Spleen (tissue), 11 donors: Measurements from ENCODE around the gene CIB4. TPM values are rescaled to one million over a fixed set of nuclear protein-coding genes. Genes with fewer than 3 reads are reported as not detected.
A peak's percentile ranks its signal among the peaks of the same experiment; 100 is the strongest.

Experiments
- DNase-seq: peaks from one replicate; pipeline ENCODE4 v3.0.0-alpha.2; 2020
- H3K27ac ChIP-seq, 8 donors: fragments of 200-600 bp; sonication (generic) in 7 of 8; 1 replicate in 4 of 8; 2 replicates in 4 of 8; pipeline versions ENCODE4 v1.5.0 to v1.8.0; 2016 to 2021; ENCODE audit warnings: inconsistent platforms in 4 of 8, mild to moderate bottlenecking in 4 of 8, moderate library complexity in 1 of 8
- H3K27me3 ChIP-seq, 7 donors: fragments of 200-600 bp; sonication (generic) in 6 of 7; replicated peaks in 1 of 7; 1 replicate in 4 of 7; 2 replicates in 3 of 7; pipeline versions ENCODE4 v1.5.0 to v1.8.0; 2016 to 2021; ENCODE audit warnings: inconsistent platforms in 3 of 7, mild to moderate bottlenecking in 1 of 7
- H3K36me3 ChIP-seq, 6 donors: fragments of 200-600 bp; sonication (generic) in 5 of 6; 1 replicate in 4 of 6; 2 replicates in 2 of 6; pipeline versions ENCODE4 v1.5.0 to v1.8.0; 2016 to 2021; ENCODE audit warnings: inconsistent platforms in 2 of 6
- H3K4me1 ChIP-seq, 6 donors: fragments of 200-600 bp; sonication (generic) in 5 of 6; 1 replicate in 3 of 6; 2 replicates in 3 of 6; pipeline versions ENCODE4 v1.5.0 to v1.8.0; 2016 to 2021; ENCODE audit warnings: inconsistent platforms in 3 of 6
- H3K4me3 ChIP-seq, 8 donors: fragments of 200-600 bp; sonication (generic) in 7 of 8; 1 replicate in 4 of 8; 2 replicates in 4 of 8; pipeline versions ENCODE4 v1.5.0 to v1.8.0; 2016 to 2021; ENCODE audit warnings: inconsistent platforms in 4 of 8, mild to moderate bottlenecking in 4 of 8, moderate library complexity in 2 of 8
- H3K9me3 ChIP-seq, 8 donors: fragments of 200-600 bp; sonication (generic) in 7 of 8; 1 replicate in 4 of 8; 2 replicates in 4 of 8; pipeline versions ENCODE4 v1.5.0 to v1.8.0; 2016 to 2021; ENCODE audit warnings: inconsistent platforms in 4 of 8
- POLR2A ChIP-seq, 3 donors: fragments of 450-650 bp; IDR thresholded peaks; one replicate each; pipeline ENCODE4 v1.5.1; 2017; ENCODE audit warnings: antibody characterized with exemption in 3 of 3, mild to moderate bottlenecking in 1 of 3
- POLR2AphosphoS5 ChIP-seq, 3 donors: sonication (generic); formaldehyde crosslinking; IDR thresholded peaks; one replicate each; pipeline ENCODE4 v1.5.1; 2017; ENCODE audit warnings: antibody characterized with exemption in 3 of 3
- WGBS, 5 donors: extraction: QIAGEN DNeasy Blood & Tissue Kit in 3 of 5; methylation state at CpG; one replicate each; pipeline versions ENCODE4 v1.1.5 to v1.1.7; 2013 to 2018; 5-methylcytosine and 5-hydroxymethylcytosine counted together
- intact Hi-C: fragments of 100-400 bp; cut with DNase I; formaldehyde crosslinking; loops from one replicate; pipeline ENCODE4 v1.15.0; 2023; ENCODE audit warnings: low total_unique reads
- polyA plus RNA-seq, 3 donors: library from polyadenylated mRNA; stranded (reverse); fragments of 200-250 nt; gene quantifications; one replicate each; pipeline ENCODE4 v1.2.1, GENCODE V29; 2013
- total RNA-seq, 7 donors: library from RNA; depleted of rRNA in 3 of 7; stranded (reverse); fragments of >200 nt in 3 of 7; fragmentation: NEBNext Ultra II Directional in 4 of 7; extraction: Animal tissue kit (Norgen Biotek cat#: 25700) in 4 of 7; gene quantifications; one replicate each; pipeline versions ENCODE4 v1.1.0 to v1.2.1, GENCODE V29; 2016 to 2021
- TF ChIP-seq, protein P1 (sequence below), 11 experiments: fragments of 200-600 bp in 7 of 11; fragments of 450-650 bp in 4 of 11; sonication (generic) in 4 of 11; IDR thresholded peaks in 8 of 11; conservative IDR thresholded peaks in 3 of 11; 1 replicate in 7 of 11; 2 replicates in 4 of 11; pipeline versions ENCODE4 v1.4.0 to v1.8.0; 2016 to 2021; ENCODE audit warnings: antibody characterized with exemption in 11 of 11, inconsistent platforms in 4 of 11, mild to moderate bottlenecking in 1 of 11
- donor health status: healthy with polysubstance abuse.
- donor health status: DM: no; HTN: no; CAD: no; lungs with moderate emphysema.
- donor health status: DM: no; HTN: no; CAD: no.
- donor health status: Bipolar disorder and iron deficiency.
- donor health status: healthy.
- donor health status: DM: no; HTN: no; CAD: no.
- donor health status: DM: yes; HTN: yes; CAD: no.

CIB4 gene
- total and polyA plus RNA-seq, 10 donors: not detected

DNA sequence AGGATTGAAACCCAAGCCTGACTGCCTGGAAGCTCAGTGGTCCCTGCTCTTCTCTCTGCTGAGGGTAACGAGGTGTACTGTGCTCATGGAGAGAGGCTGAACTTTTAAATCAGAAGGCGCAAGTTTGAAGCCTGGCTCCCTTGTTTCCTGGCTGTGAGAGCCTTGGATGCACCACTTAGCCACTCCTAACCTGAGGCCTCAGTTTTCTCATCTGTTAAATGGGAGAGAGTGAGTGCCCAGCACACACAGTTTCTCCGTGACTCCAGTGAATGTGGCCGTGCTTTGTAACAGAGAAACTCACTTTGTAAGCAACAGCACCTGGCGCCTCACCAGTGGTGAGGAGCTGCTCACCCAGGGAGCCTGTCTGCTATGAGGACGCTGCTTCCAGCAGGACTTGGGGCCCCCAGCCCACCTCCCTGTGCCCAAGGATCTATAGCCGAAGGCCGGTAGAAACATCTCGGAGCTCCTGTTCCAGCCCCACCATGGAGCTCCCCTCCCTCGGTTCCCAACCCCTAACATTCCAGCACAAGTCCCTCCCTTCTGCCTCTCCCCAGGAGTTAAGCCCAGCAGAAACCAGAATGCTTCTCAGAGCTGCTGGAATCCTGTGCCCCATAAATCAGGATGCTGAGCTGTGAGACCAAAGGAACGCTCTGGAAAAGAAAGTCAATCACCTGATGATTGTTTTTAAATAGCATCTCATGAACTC is 31.1 kb upstream of the CIB4 start:
- peak; percentile 21 for DNase-seq
- intact Hi-C loops: no loop called here
- WGBS, 5 donors: 75 to 84% (median 79%) methylated on average over 9 to 11 of the region's 11 CpGs

DNA sequence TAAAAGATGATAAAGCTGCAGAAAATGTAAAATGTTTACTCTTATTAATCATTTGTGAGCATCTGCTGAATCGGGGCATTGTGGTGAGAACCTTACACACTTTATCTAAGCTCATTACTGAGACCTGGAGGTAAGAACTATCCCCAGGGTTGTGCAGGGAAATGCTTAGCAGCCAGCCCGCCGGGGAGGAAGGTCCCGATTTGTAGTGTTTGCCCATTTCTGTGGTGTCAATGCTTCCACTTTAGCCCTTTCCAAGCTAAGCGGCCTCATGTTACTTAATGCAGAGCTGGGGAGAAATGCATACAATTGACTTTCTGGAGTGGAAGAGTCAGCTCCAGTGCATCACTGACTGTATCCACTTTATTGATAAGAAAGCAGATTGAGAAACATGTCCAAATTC is 30.5 kb upstream of the CIB4 start:
- Histone ChIP-seq H3K27ac (no peak overlapping the region), H3K27me3 (peaks cover 0 to 43% (median 4%) of the 10 kb centered on the region in 7 donors), H3K9me3 (no peaks in the 10 kb centered on the region), H3K36me3 (no peaks in the 10 kb centered on the region), H3K4me3 (no peak overlapping the region), H3K4me1 (no peaks in the 10 kb centered on the region)
- WGBS, 5 donors: 79 to 92% (median 82%) methylated on average over 5 of the region's 5 CpGs
- intact Hi-C loops: no loop called here
- DNase-seq: peak; percentile 20
- no peak for TF ChIP-seq POLR2A (IDR thresholded peaks at IDR 0.05)
- TF ChIP-seq, protein P1, sequence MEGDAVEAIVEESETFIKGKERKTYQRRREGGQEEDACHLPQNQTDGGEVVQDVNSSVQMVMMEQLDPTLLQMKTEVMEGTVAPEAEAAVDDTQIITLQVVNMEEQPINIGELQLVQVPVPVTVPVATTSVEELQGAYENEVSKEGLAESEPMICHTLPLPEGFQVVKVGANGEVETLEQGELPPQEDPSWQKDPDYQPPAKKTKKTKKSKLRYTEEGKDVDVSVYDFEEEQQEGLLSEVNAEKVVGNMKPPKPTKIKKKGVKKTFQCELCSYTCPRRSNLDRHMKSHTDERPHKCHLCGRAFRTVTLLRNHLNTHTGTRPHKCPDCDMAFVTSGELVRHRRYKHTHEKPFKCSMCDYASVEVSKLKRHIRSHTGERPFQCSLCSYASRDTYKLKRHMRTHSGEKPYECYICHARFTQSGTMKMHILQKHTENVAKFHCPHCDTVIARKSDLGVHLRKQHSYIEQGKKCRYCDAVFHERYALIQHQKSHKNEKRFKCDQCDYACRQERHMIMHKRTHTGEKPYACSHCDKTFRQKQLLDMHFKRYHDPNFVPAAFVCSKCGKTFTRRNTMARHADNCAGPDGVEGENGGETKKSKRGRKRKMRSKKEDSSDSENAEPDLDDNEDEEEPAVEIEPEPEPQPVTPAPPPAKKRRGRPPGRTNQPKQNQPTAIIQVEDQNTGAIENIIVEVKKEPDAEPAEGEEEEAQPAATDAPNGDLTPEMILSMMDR (IDR thresholded peaks at IDR 0.05 in 8 of 11, conservative IDR thresholded peaks at IDR 0.05 in 3 of 11): no peak
- no peak for TF ChIP-seq POLR2AphosphoS5 (IDR thresholded peaks at IDR 0.05)

More for the DNA sequence above, 31.1 kb upstream of the CIB4 start:
- no peaks in the 10 kb centered on the region for H3K36me3 ChIP-seq
- TF ChIP-seq POLR2A (IDR thresholded peaks at IDR 0.05): no peak
- TF ChIP-seq, protein P1 (IDR thresholded peaks at IDR 0.05 in 8 of 11, conservative IDR thresholded peaks at IDR 0.05 in 3 of 11): no peak
- no peak for TF ChIP-seq POLR2AphosphoS5 (IDR thresholded peaks at IDR 0.05)
- H3K4me1 ChIP-seq: no peaks in the 10 kb centered on the region
- peaks cover 0 to 43% (median 4%) of the 10 kb centered on the region in 7 donors for H3K27me3 ChIP-seq
- H3K9me3 ChIP-seq: peaks cover 0 to 2% (median 0%) of the 10 kb centered on the region in 8 donors
- H3K27ac ChIP-seq: no peak overlapping the region
- H3K4me3 ChIP-seq: no peak overlapping the region

DNA sequence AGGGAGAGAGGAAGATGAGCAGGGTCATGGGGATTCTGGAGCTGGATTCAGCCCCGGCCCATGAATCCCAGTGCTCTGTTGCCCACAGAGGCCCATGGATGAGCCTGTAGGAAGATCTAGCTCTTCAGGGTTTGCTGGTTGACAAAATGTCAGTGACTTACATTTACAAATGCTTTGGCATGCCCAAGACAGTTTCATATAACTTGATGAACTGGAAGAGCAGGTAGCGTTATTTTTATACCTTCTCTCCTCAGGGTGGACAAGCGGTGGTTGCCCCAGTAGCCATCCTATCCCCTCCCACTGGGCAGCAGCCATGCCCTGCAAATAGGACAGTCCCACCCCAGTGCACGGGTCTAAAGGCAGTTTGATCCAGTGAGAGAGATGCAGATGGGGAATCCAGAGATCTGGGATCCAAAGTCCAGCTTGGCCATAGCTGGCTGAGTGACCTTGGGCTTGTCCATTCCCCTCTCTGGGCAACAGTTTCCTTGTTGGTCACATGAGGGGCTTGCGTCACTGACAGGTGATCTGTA is 29.8 kb upstream of the CIB4 start:
- H3K27me3 ChIP-seq: peaks cover 0 to 43% (median 4%) of the 10 kb centered on the region in 7 donors
- H3K27ac ChIP-seq: no peak overlapping the region
- H3K4me3 ChIP-seq: no peak overlapping the region
- intact Hi-C loops: no loop called here
- H3K36me3 ChIP-seq: no peaks in the 10 kb centered on the region
- TF ChIP-seq, protein P1 (IDR thresholded peaks at IDR 0.05 in 8 of 11, conservative IDR thresholded peaks at IDR 0.05 in 3 of 11): no peak
- TF ChIP-seq POLR2A (IDR thresholded peaks at IDR 0.05) (no peak), POLR2AphosphoS5 (IDR thresholded peaks at IDR 0.05) (no peak)
- no peaks in the 10 kb centered on the region for H3K4me1 ChIP-seq
- 80 to 92% (median 87%) methylated on average over 5 of the region's 5 CpGs for WGBS, 5 donors
- DNase-seq: no peak
- peaks cover 0 to under 1% (median 0%) of the 10 kb centered on the region in 8 donors for H3K9me3 ChIP-seq

DNA sequence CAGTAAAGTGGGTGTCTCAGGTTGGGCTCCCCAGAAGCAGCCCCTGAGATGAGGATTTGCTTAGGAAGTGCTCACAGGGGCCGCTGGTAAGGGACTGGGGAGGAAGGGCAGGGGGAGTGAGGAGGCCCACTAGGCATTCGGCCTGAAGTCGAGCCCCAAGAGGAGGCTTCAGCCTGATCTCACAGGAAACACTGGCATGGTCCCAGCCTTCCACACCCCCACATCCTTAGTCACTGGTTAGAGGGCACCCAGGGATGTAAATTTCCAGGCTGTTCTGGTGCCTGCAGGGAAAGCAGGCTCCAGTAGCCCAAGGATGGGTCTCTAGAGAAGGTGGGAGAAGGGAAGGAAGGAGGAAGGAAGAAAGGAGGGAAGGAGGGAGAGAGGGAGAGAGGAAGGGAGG is 29.0 kb upstream of the CIB4 start:
- no peak overlapping the region for H3K4me3 ChIP-seq
- TF ChIP-seq, protein P1 (IDR thresholded peaks at IDR 0.05 in 8 of 11, conservative IDR thresholded peaks at IDR 0.05 in 3 of 11): no peak
- no peak for TF ChIP-seq POLR2A (IDR thresholded peaks at IDR 0.05)
- DNase-seq: peak; percentile 35
- H3K27ac ChIP-seq: no peak overlapping the region
- 4 to 13% (median 10%) methylated on average over 3 of the region's 3 CpGs for WGBS, 5 donors
- peaks cover 0 to 43% (median 4%) of the 10 kb centered on the region in 7 donors for H3K27me3 ChIP-seq
- H3K9me3 ChIP-seq: peaks cover 0 to 4% (median 0%) of the 10 kb centered on the region in 8 donors
- no peaks in the 10 kb centered on the region for H3K36me3 ChIP-seq
- intact Hi-C loops: no loop called here
- no peaks in the 10 kb centered on the region for H3K4me1 ChIP-seq
